HAP-1 (cell line): ENCODE data around the gene TNIP3.
"Not testable (repeated sequence)": the region's sequence is repeated elsewhere in the genome, so short reads cannot be mapped to it uniquely, and the experiment has no call there.

Experiments used
- DNase-seq, 2 experiments: peaks; one replicate each; pipeline ENCODE4 v3.0.0-alpha.2; 2016 to 2020; ENCODE audit warnings: low spot score in 2 of 2
- H3K27me3 ChIP-seq: fragments of 250-450 bp; sonication (Bioruptor Pico); 2 replicates; pipeline ENCODE4 v1.5.1; 2020; ENCODE audit warnings: low read depth, mild to moderate bottlenecking, moderate library complexity
- H3K36me3 ChIP-seq: fragments of 250-450 bp; sonication (Bioruptor Pico); replicated peaks from 2 replicates; pipeline ENCODE4 v1.5.1; 2020; ENCODE audit warnings: mild to moderate bottlenecking
- H3K4me1 ChIP-seq: fragments of 250-450 bp; sonication (Bioruptor Pico); 2 replicates; pipeline ENCODE4 v1.5.1; 2020; ENCODE audit warnings: mild to moderate bottlenecking
- H3K4me3 ChIP-seq: fragments of 250-450 bp; sonication (Bioruptor Pico); 2 replicates; pipeline ENCODE4 v1.5.1; 2020; ENCODE audit warnings: mild to moderate bottlenecking, moderate library complexity
- H3K9me3 ChIP-seq: fragments of 250-450 bp; sonication (Bioruptor Pico); 2 replicates; pipeline ENCODE4 v1.5.1; 2020; ENCODE audit warnings: mild to moderate bottlenecking, moderate library complexity
- in situ Hi-C: fragments of 300-500 bp; cut with MboI; formaldehyde crosslinking; loops from 3 replicates; pipeline ENCODE4 v1.14.3; 2020; ENCODE audit warnings: low sequenced_read_pairs, inconsistent platforms, mixed read lengths

Gene TNIP3

DNA sequence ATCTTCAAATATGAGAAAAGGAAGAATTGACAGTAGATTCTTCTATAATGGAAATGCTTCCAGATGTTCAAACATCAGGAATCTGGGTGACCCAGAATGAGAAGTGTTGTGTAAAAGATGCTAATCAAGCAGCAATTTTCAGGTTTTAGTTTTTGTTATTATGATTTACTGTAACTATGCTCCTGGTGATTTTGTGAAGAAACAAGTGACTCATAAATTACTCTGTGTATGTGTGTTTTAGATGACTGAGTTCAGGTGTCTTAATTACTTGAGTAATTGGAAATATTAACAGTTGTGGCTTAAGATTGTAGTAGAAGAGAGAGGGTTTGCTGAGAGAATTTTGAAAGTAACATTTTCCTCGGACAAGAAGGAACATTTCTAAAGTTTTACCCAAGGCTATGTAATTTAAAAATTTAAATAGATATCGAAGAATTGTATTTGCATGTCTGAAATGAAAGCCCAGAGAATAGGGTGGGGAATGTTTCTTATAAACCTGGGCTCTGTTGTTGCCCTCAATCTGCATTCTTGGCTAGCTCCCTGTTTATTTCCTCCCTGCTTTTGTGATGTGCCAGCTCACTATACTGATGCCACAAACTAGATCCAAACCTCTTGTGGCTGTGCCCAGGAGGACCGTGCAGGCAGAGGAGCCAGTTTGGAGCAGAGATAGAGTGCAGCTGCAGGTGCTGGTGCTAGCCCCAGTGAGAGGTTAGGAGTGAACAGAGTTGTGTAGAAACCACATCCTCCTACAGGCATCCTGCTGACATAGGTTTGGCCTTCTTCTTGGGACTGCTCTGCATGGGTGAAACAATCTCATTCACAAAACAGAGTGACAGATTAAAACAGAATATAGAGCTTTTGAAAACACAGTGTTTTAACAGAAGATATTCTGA, 25.4 kb upstream of the TNIP3 start:
- Histone ChIP-seq H3K27me3 (peaks cover 3% of the 10 kb centered on the region; the same call in 1 of the 2 replicates), H3K4me1 (no peaks in the 10 kb centered on the region), H3K4me3 (no peak overlapping the region), H3K36me3 (no peaks in the 10 kb centered on the region), H3K9me3 (no peaks in the 10 kb centered on the region)
- DNase-seq: no peak
- in situ Hi-C loops: no loop called here

DNA sequence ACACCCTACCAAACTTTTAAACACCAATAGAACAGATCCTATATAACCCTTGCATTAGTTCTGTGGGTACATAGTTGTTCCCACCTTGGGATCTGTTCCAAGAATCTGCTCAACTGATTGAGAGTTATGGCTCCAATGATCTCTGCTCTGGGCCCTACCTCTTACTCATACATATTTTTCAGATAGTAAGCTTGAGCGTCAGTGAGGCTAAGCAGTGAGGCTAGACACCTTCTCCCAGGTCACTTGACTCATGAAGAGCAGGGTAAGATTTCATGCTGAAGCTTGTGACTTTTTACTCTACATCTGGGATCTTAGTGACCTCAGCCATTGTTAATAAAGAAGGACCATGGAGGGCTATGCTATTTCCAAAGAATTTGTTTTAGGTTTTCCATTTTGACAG, 23.1 kb upstream of the TNIP3 start:
- H3K36me3 ChIP-seq: no peaks in the 10 kb centered on the region
- no peaks in the 10 kb centered on the region for H3K9me3 ChIP-seq
- H3K4me3 ChIP-seq: no peak overlapping the region
- H3K4me1 ChIP-seq: no peaks in the 10 kb centered on the region
- in situ Hi-C loops: no loop called here
- DNase-seq: no peak
- peaks cover 3% of the 10 kb centered on the region; the same call in 1 of the 2 replicates for H3K27me3 ChIP-seq

DNA sequence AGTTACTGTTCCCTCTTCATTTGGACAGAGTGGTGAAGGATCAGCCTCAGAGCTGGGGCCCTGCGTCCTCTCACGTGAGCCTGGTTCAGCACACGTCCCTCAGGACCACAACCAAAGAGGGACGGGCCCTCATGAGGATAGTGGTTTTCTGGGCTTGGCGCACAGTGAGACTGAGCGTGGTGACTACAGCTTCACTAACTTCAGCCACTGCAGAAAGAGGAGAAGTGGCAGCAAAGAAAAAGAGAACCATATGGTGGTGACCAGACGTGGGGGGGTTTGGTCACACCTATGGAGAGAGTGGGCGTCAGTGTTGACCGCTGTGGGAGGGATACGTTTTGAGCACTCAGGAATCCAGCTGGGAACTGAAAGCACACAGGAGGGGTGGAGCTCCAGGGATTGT, 21.8 kb upstream of the TNIP3 start:
- no peak for DNase-seq
- Histone ChIP-seq H3K4me3 (no peak overlapping the region), H3K4me1 (no peaks in the 10 kb centered on the region), H3K9me3 (no peaks in the 10 kb centered on the region), H3K27me3 (no peaks in the 10 kb centered on the region; the same call in 1 of the 2 replicates), H3K36me3 (no peaks in the 10 kb centered on the region)
- in situ Hi-C loops: no loop called here

- in situ Hi-C loops: no loop called here
- Histone ChIP-seq H3K9me3 (no peaks in the 10 kb centered on the region), H3K4me1 (no peaks in the 10 kb centered on the region), H3K27me3 (no peaks in the 10 kb centered on the region), H3K36me3 (no peaks in the 10 kb centered on the region), H3K4me3 (no peak overlapping the region)
- DNase-seq: no peak
These were observed 19.9 kb upstream of the TNIP3 start for GRCh38 chr4:121183989-121184388.

GRCh38 chr4:121183361-121183760, 19.2 kb upstream of the TNIP3 start:
- Histone ChIP-seq H3K36me3 (no peaks in the 10 kb centered on the region), H3K27me3 (no peaks in the 10 kb centered on the region), H3K4me1 (no peaks in the 10 kb centered on the region), H3K9me3 (no peaks in the 10 kb centered on the region), H3K4me3 (no peak overlapping the region)
- in situ Hi-C loops: no loop called here
- no peak for DNase-seq

- in situ Hi-C loops: no loop called here
- no peaks in the 10 kb centered on the region for H3K9me3 ChIP-seq
- H3K4me3 ChIP-seq: no peak overlapping the region
- H3K27me3 ChIP-seq: no peaks in the 10 kb centered on the region
- no peaks in the 10 kb centered on the region for H3K36me3 ChIP-seq
- DNase-seq: no peak
- no peaks in the 10 kb centered on the region for H3K4me1 ChIP-seq
These were observed 18.2 kb upstream of the TNIP3 start for GRCh38 chr4:121182296-121182695.

- in situ Hi-C loops: no loop called here
- Histone ChIP-seq H3K27me3 (no peaks in the 10 kb centered on the region), H3K4me1 (no peaks in the 10 kb centered on the region), H3K36me3 (no peaks in the 10 kb centered on the region), H3K4me3 (no peak overlapping the region), H3K9me3 (no peaks in the 10 kb centered on the region)
- no peak for DNase-seq
These were observed 17.4 kb upstream of the TNIP3 start for GRCh38 chr4:121181493-121181892.

- H3K4me3 ChIP-seq: no peak overlapping the region
- H3K27me3 ChIP-seq: no peaks in the 10 kb centered on the region
- no peak for DNase-seq
- in situ Hi-C loops: no loop called here
- H3K36me3 ChIP-seq: no peaks in the 10 kb centered on the region
- no peaks in the 10 kb centered on the region for H3K4me1 ChIP-seq
- H3K9me3 ChIP-seq: no peaks in the 10 kb centered on the region
These were observed 16.4 kb upstream of the TNIP3 start for GRCh38 chr4:121180558-121180957.

DNA sequence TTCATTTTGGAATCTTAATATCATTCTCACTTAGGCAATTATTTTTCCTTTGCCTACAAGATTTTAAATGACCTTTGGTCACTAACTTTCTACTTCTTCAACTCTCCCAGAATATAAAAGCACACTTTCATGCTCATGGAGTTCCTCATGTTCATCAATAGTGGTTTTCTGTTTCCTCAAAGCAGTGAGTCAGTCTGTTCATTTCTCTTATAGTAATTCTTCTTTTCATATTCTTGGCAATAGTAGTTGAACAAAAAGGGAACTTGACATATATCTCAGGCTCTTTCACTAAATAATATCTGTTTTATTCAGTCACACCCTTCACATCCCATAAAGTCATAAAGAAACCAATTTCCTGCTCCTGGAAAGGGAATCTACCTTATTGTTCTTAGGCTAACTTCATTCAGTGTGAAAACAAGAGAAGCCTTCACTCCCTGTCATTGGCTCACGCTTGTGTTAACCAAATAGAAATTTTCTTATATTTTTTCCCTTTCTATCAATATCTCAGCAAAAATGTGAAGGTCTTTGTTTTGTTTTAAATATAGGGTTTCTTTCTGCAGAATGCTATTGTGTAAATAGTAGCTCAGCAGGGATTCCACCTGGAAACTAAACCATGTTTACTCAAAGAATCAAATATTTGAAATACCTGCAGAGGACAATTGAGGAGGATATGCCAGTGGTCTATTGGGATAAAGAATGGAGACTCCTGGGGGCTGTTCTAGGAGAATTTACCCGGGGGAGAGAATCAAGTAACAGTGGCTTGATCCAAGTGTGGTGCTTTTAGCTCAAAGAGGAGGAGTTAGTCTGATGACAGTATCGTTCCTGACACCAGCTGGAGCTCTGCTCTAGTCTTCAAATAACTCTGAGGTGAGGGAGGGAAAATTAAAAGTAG, 13.4 kb upstream of the TNIP3 start:
- H3K4me3 ChIP-seq: no peak overlapping the region
- H3K36me3 ChIP-seq: no peaks in the 10 kb centered on the region
- in situ Hi-C loops: no loop called here
- H3K4me1 ChIP-seq: no peaks in the 10 kb centered on the region
- DNase-seq: no peak
- H3K9me3 ChIP-seq: no peaks in the 10 kb centered on the region
- no peaks in the 10 kb centered on the region for H3K27me3 ChIP-seq

DNA sequence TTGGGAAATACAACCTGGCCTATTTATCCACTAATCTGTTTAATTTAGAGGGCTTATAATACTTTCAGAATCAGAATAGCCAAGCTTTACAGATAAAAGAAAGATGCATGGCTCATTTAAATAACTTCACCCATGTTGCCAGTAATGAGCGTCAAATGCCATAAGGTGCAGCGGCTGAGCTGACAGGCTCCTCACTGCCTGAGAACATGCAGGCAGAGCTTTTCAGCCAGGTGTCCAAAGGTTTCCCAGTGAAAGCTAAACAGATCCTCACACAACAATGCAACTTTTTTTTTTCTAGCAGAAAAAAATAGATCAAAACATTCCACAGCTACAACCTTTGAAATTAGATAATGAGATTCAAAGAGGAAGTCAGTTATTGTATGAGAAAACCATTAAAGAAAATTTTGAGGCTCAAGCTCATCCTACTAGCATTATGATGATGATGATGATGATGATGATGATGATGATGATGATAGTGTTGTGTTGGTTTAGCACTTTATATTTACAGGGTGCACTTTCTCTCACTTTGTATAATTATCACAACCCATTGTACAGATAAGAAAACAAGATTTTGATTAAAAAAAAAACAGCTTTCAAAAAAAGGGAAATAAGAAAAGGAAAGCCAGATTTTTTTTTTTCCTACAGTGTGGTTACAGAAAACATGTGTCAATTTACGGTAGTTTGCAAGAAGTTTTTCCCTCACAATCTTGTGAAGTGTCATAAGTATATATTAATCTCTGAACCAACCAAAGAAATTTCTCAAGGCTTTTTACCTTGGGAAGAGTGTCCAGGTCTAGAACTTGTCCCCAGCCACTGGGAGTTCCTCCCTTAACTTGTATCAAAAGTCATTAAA, 12.2 kb upstream of the TNIP3 start:
- no peak overlapping the region for H3K4me3 ChIP-seq
- no peak for DNase-seq
- H3K36me3 ChIP-seq: no peaks in the 10 kb centered on the region
- H3K9me3 ChIP-seq: no peaks in the 10 kb centered on the region
- no peaks in the 10 kb centered on the region for H3K4me1 ChIP-seq
- H3K27me3 ChIP-seq: no peaks in the 10 kb centered on the region
- in situ Hi-C loops: no loop called here

GRCh38 chr4:121171477-121171876, 7.4 kb upstream of the TNIP3 start:
- H3K36me3 ChIP-seq, DNase-seq, in situ Hi-C loops, H3K9me3 ChIP-seq, H3K4me1 ChIP-seq, H3K27me3 ChIP-seq, H3K4me3 ChIP-seq: not testable (repeated sequence)

DNA sequence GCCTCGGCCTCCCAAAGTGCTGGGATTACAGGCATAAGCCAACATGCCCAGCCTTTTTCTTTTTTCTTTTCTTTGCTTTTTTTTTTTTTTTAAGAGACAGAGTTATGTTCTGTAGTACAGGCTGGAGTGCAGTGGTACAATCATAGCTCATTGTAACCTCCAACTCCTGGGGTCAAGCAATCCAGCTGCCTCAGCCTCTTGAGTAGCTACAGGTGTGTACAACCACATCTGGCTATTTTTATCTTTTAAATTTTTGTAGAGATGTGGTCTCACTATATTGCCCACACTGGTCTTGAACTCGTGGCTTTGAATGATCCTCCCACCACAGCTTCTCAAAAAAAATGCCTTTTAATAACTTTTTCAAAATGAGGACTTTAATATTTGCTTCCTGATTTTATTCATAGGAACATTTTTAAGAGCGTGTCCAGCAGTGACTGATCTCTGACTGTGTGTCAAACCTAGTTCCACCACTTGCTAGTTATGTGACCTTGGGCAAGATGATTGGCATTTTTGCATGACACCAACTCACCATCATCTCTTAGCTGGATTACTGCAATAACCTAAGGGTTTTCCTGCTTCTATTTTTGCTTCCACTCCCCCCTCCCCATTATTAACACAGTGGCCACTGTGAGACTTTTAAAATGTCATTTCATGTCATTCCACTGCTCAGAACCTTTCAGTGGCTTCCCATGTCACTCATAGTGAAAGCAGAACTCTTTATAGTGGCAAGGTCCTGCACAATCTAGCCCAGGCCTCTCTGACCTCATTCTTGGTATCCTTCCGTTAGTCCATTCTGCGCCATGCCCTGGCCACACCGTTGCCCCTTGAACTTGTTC, 4.5 kb upstream of the TNIP3 start:
- no peaks in the 10 kb centered on the region for H3K9me3 ChIP-seq
- no peak overlapping the region for H3K4me3 ChIP-seq
- no peaks in the 10 kb centered on the region for H3K4me1 ChIP-seq
- H3K36me3 ChIP-seq: no peaks in the 10 kb centered on the region
- no peak for DNase-seq
- H3K27me3 ChIP-seq: no peaks in the 10 kb centered on the region
- in situ Hi-C loops: no loop called here

GRCh38 chr4:121166976-121167375, 2.9 kb upstream of the TNIP3 start:
- Histone ChIP-seq H3K4me3 (no peak overlapping the region), H3K27me3 (no peaks in the 10 kb centered on the region), H3K36me3 (no peaks in the 10 kb centered on the region), H3K9me3 (no peaks in the 10 kb centered on the region), H3K4me1 (no peaks in the 10 kb centered on the region)
- in situ Hi-C loops: no loop called here
- DNase-seq: no peak
